Endothelial cell of umbilical vein (primary cell): ENCODE measurements around the gene COL23A1. TPM values are rescaled to one million over a fixed set of nuclear protein-coding genes. Genes with fewer than 3 reads are reported as not detected.
"Not testable (repeated sequence)": the region's sequence is repeated elsewhere in the genome, so short reads cannot be mapped to it uniquely, and the experiment has no call there.

ENCODE experiments used
- BruUV-seq: library from RNA; stranded (reverse); fragments of 400-500 nt; replicated peaks from 2 replicates; lab custom pipeline; 2021; lab: Mats Ljungman, UMichigan
- CTCF ChIA-PET: fragments of 300-600, 350-600 bp; sonication (Branson Sonifier 250); formaldehyde crosslinking; loops from one replicate; lab custom pipeline; 2021; ENCODE audit warnings: antibody characterized with exemption, inconsistent platforms; lab: Charles Lee
- POLR2A ChIA-PET: fragments of 300-600, 350-600 bp; sonication (Branson Sonifier 250); formaldehyde crosslinking; loops from one replicate; lab custom pipeline; 2021; ENCODE audit warnings: antibody characterized with exemption, inconsistent platforms; lab: Charles Lee
- DNase-seq: peaks from one replicate; pipeline ENCODE4 v3.0.0-alpha.2; 2011; ENCODE audit warnings: low read depth, low spot score
- FAIRE-seq: peaks from 2 replicates; lab custom pipeline; 2011; peaks lifted over from hg19 to GRCh38; lab: Jason Lieb, UNC
- H2AFZ ChIP-seq: 2 replicates; pipeline ENCODE4 v1.6.0; 2012; ENCODE audit warnings: low read depth, low read length, control low read depth, inconsistent platforms
- H3K27ac ChIP-seq: 2 replicates; pipeline ENCODE4 v1.5.1; 2011; ENCODE audit warnings: low read depth, mild to moderate bottlenecking, control low read depth, low read length, moderate library complexity; ENCODE audit not compliant: insufficient read depth
- H3K27me3 ChIP-seq, 2 experiments: 2 replicates each; pipeline versions ENCODE4 v1.6.0 to v1.6.1; 2011; ENCODE audit warnings: low read length in 2 of 2, mixed read lengths in 1 of 2; ENCODE audit not compliant: control insufficient read depth in 2 of 2, insufficient read depth in 2 of 2
- H3K36me3 ChIP-seq, 2 experiments: 2 replicates in 1 of 2; 3 replicates in 1 of 2; pipeline ENCODE4 v1.5.1; 2011; ENCODE audit warnings: low read length in 2 of 2, mild to moderate bottlenecking in 1 of 2, moderate library complexity in 1 of 2; ENCODE audit not compliant: control insufficient read depth in 2 of 2, insufficient read depth in 2 of 2; ENCODE audit errors: extremely low read depth in 1 of 2
- H3K4me1 ChIP-seq: 3 replicates; pipeline ENCODE4 v1.5.1; 2011; ENCODE audit warnings: mild to moderate bottlenecking, low read length; ENCODE audit not compliant: control insufficient read depth, insufficient read depth; ENCODE audit errors: extremely low read depth
- H3K4me2 ChIP-seq: 2 replicates; pipeline ENCODE4 v1.6.1; 2011; ENCODE audit warnings: low read length, control low read depth, mixed read lengths; ENCODE audit not compliant: insufficient read depth
- H3K4me3 ChIP-seq, 3 experiments: fragments of 200-600 bp in 1 of 3; sonication (generic), shearing (Covaris generic) in 1 of 3; replicated peaks in 1 of 3; 2 replicates each; pipeline ENCODE4 v1.5.1; 2011 to 2016; ENCODE audit warnings: control low read depth in 3 of 3, low read length in 3 of 3, mild to moderate bottlenecking in 2 of 3, inconsistent platforms in 1 of 3, low read depth in 1 of 3, moderate library complexity in 1 of 3; ENCODE audit not compliant: insufficient read depth in 1 of 3
- H3K79me2 ChIP-seq: 2 replicates; pipeline ENCODE4 v1.6.0; 2012; ENCODE audit warnings: low read length, inconsistent platforms; ENCODE audit not compliant: control insufficient read depth, insufficient read depth
- H3K9ac ChIP-seq: replicated peaks from 2 replicates; pipeline ENCODE3; 2011; ENCODE audit warnings: low read length, control low read depth; ENCODE audit not compliant: insufficient read depth; ENCODE audit errors: extremely low read depth
- H3K9me1 ChIP-seq: replicated peaks from 3 replicates; pipeline ENCODE4 v1.6.0; 2011; ENCODE audit warnings: mild to moderate bottlenecking, low read length; ENCODE audit not compliant: control insufficient read depth, insufficient read depth; ENCODE audit errors: extremely low read depth
- H3K9me3 ChIP-seq: replicated peaks from 2 replicates; pipeline ENCODE4 v1.5.1; 2012; ENCODE audit warnings: low read length, inconsistent platforms; ENCODE audit not compliant: control insufficient read depth, insufficient read depth
- H4K20me1 ChIP-seq: replicated peaks from 2 replicates; pipeline ENCODE3; 2011; ENCODE audit warnings: mild to moderate bottlenecking, low read length; ENCODE audit not compliant: control insufficient read depth, insufficient read depth; ENCODE audit errors: extremely low read depth
- POLR2A ChIP-seq: IDR thresholded peaks from 2 replicates; pipeline ENCODE4 v1.6.1; 2012; ENCODE audit warnings: low read depth, mild to moderate bottlenecking, control low read depth, low read length
- dilution Hi-C: fragments of 300-500 bp; cut with MboI; formaldehyde crosslinking; loops from one replicate; pipeline ENCODE4 v1.15.0; 2019; ENCODE audit warnings: low sequenced_read_pairs; ENCODE audit not compliant: extremely low pct_ligation_motif_present
- intact Hi-C: fragments of 100-400 bp; cut with micrococcal nuclease; formaldehyde crosslinking; loops from one replicate; pipeline ENCODE4 v1.10.0; 2022
- polyA plus RNA-seq, 4 experiments: library from polyadenylated mRNA; depleted of rRNA in 3 of 4; stranded (reverse) in 3 of 4; unstranded in 1 of 4; fragments of >200 nt; gene quantifications; 2 replicates each; pipeline versions ENCODE4 v1.2.1 to v1.2.3, GENCODE V29; 2011 to 2012; ENCODE audit warnings: missing spikeins in 1 of 4
- total RNA-seq: library from RNA; stranded (reverse); gene quantifications from 2 replicates; pipeline ENCODE4 v1.2.3, GENCODE V29; 2021

Gene COL23A1
- total and polyA plus RNA-seq, 2 donors (not counting 3 experiments of a cell fraction or from before 2014, with no cell fraction given) = not detected

DNA sequence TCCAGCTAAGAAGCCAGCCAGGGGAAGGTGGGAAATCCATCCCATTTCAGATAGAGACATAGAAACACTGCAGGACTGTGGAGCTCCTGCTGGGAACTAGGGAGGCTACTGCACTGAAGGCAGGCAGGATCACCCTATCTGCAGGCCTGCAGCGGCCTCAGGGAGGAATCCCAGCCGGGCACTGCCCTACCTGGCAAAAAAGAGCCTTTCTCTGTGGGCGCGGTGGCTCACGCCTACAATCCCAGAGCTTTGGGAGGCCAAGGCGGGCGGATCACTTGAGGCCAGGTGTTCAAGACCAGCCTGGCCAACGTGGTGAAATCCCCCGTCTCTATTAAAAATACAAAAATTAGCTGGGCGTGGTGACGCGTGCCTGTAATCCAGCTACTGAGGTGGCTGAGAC lies 286.2 kb downstream of the COL23A1 start:
- BruUV-seq = no TSS peak
- Histone ChIP-seq H3K4me3 (no peak overlapping the region), H3K9me3 (no peaks in the 10 kb centered on the region), H3K4me1 (no peaks in the 10 kb centered on the region), H2AFZ (no peak overlapping the region), H3K9me1 (no peaks in the 10 kb centered on the region), H3K79me2 (no peaks in the 10 kb centered on the region), H3K9ac (no peak overlapping the region), H4K20me1 (no peaks in the 10 kb centered on the region), H3K27ac (no peak overlapping the region), H3K4me2 (no peak overlapping the region), H3K27me3 (no peaks in the 10 kb centered on the region), H3K36me3 (no peaks in the 10 kb centered on the region)
- ChIA-PET CTCF (interaction anchor here (0.6 to 1.4 kb wide), 4 partner anchors 11 to 1701 kb away, joined by 3 read pairs; no protein-coding TSS in a partner anchor), POLR2A (no interaction called here)
- dilution Hi-C loops = no loop called here
- FAIRE-seq = no peak
- TF ChIP-seq POLR2A = no peak
- intact Hi-C loops = no loop called here
- DNase-seq = no peak

DNA sequence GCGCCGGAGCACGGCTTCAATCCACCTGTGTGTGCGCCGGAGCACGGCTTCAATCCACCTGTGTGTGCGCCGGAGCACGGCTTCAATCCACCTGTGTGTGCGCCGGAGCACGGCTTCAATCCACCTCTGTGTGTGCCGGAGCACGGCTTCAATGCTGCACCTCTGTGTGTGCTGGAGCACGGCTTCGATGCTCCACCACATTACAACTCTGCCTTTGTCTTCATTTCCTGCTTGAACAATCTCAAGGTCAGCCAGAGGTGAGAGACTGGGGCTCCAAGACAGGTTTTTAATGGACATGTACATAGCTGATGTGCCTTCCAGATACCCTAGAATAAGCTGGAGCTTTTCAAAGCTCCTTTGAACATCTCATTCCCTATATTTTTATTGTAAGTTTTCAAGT lies 287.9 kb downstream of the COL23A1 start:
- H3K9me3 ChIP-seq, BruUV-seq, POLR2A ChIA-PET, H3K27me3 ChIP-seq, dilution Hi-C loops, H3K4me3 ChIP-seq, H3K9ac ChIP-seq, intact Hi-C loops, H4K20me1 ChIP-seq, H3K27ac ChIP-seq, H3K79me2 ChIP-seq, H3K9me1 ChIP-seq, H3K4me2 ChIP-seq, H2AFZ ChIP-seq, FAIRE-seq, DNase-seq, H3K4me1 ChIP-seq, H3K36me3 ChIP-seq: not testable (repeated sequence)
- CTCF ChIA-PET = interaction anchor here (0.6 kb wide), 1 partner anchor 22 kb away, joined by 3 read pairs; no protein-coding TSS in a partner anchor
